NCI-H524 (cell line): ENCODE data around the gene SFXN1.
A peak's percentile ranks its signal among the peaks of the same experiment; 100 is the strongest.

Source experiments
- DNase-seq, 2 experiments: peaks; one replicate each; lab custom pipeline; 2025; lab: John Stamatoyannopoulos, UW

The SFXN1 gene

DNA sequence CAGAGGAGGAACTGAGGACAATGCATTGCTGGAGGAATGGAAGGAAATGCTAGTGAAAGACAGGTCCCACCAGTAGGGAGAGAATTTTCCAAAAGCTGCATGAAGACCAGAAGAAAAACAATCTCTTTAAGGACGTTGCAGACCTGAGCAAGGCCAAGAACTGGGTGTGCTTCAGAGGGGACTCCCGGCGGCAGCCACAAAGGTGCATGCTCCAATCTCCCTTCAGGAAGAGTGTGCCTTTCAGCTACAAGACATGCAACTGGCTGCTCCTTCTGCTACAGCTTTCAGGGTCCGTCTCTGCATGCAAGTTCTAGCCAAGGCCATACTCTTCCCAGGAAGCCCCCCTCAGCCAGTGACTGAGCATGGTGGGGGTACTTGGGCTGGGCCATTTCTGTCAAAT, 62.9 kb downstream of the SFXN1 start:
- DNase-seq: no peak

DNA sequence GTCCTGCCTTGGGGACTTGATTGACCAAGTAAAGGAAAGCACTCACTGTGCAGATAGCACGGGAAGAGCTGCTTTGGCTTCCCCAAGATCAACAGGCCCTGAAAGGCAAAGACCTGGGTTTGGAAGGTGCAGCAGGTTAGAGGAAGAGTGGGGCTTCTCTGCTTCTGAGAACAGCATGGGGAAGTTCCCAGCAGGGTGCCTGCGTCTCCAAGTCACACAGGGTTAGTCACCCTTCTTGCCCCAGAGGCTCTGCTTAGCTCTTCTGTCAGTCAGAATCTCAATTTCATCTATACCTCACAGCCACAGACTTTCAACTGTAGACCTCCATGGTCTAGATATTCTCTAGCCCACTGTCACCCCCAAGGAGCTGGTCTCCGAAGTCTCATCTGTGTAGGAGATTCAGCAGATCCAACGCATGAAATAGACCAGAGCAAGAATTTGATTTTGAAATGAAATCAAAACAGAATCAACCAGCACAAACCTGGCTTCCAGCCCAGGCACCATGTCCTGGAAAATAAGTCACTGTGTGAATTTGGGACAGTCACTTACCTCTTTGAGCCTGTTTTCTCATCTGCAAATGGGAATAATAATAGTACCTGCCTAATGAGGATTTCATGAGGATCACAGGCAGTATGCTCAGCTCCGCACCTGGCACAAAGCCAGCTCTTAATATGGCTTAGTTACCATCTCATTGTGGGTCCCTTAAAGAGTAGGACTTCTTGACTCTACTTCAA, 64.0 kb downstream of the SFXN1 start:
- DNase-seq: peak in 1 of 2 experiments; percentile 57

DNA sequence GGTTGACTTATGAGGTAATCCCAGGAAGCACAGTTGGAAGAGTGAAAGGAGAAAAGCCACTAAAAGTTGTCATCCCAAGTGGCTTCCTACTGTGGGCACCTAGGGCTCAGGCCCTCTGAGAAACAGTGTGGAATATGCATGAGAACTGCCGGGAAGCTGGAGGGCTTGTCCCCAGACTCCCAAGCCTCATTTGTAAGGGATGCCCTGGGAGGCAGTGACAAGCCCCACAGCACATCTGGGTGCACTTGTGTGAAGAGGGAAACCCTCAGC, 64.5 kb downstream of the SFXN1 start:
- no peak for DNase-seq

DNA sequence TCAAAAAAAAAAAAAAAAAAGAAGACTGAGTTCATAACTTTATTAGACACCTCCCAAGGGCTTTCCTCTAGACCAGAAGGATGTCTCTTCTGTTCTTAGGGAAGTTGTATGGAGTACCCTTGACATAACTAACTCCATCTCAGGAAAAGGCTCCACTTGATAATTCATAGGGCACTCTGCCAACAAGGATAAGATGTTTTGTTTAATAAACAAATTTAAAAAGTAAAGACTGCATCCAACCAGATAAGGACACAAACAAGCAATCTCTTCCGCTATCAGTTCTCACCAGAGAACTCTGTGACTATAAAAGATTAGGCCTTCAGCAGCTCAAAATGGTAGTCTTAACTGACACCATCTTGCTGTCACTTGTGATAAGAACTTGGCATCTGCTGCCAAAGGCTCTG, 65.8 kb downstream of the SFXN1 start:
- DNase-seq: no peak

DNA sequence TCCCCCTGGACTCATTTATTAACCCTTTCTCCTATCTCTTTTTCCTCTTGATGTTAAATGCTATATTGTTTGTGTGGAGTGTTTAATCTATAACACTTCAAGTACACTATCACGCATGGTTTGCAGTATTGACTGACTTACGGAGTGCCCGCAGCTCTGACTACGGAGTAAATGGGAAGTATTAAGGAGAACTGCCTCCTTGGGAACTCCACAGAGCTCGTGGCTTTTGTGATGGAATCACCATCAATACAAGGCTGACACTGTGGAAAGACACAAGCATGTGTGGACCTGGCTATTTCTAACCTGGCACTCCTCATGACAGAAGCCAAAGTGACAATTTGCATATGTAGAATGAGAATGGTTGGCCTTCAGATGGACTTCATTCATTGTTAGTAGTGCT, 66.2 kb downstream of the SFXN1 start:
- no peak for DNase-seq

- DNase-seq: no peak
Observed at GRCh38 chr5:175547842-175548241, 69.5 kb downstream of the SFXN1 start.

- no peak for DNase-seq
Observed at GRCh38 chr5:175548626-175549311, 70.4 kb downstream of the SFXN1 start.

GRCh38 chr5:175550055-175550805, 71.9 kb downstream of the SFXN1 start:
- DNase-seq: no peak

GRCh38 chr5:175551266-175551665, 72.9 kb downstream of the SFXN1 start:
- no peak for DNase-seq

GRCh38 chr5:175554296-175554695, 75.9 kb downstream of the SFXN1 start:
- DNase-seq: no peak

GRCh38 chr5:175555168-175555785, 76.9 kb downstream of the SFXN1 start:
- DNase-seq: no peak

DNA sequence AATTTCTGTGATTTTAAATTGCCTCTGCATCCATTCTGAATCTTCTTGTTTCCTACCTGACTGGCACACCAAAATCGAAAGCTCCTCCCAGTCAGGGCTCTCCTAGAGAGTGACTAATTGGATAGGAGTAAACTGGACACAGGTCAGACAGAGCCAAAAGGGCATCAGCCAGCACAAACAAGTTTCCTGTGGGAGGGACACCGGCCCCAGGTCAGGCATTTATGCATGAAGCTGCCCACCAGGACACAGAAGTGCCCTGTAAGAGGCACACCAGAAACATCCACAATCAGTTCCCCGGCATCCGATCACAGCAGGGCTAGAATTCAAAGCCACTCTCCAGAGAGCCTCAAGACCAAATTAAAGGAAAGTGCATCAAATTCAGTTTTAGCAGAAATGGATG, 78.4 kb downstream of the SFXN1 start:
- DNase-seq: no peak

DNA sequence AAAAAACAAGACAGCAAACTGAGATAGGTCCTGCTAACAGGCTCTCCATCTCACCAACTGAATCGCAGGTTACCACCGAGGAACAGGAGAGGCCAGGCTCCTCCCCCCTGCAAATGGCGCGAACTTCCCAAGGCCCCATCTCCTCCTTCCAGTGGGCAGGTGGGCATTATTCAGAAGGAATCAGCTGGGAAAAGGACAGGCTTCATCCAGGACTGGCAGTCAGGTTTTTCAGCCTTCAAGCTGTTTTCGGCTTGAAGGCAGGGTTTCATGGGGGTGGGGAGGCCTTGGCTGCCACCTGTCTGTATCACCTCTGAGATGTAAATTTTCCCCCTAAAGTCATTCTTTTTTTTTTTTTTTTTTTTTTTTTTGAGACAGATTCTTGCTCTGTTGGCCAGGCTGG, 79.4 kb downstream of the SFXN1 start:
- DNase-seq: no peak

DNA sequence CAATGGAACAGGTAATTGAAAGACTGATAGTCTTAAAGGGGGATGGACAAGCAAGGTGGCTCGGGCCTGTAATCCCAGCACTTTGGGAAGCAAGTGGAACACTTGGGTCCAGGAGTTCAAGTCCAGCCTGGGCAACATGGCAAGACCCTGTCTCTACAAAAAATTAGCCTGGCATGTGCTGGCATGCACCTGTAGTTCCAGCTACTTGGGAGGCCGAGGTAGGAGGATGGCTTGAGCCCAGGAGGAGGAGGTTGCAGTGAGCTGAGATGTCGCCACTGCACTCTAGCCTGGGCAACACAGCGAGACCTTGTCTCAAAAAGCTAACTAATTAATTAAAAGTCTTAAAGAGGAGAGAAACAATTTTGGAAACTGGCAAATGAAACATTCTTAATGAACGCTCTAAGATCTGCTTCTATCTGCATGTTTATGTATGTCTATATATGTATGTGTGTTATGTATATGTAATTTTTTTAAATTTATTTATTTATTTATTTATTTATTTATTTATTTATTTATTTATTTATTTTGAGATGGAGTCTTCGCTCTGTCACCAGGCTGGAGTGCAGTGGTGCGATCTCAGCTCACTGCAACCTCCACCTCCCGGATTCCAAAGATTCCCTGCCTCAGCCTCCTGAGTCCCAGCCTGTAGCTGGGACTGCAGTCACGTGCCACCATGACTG, 80.6 kb downstream of the SFXN1 start:
- no peak for DNase-seq

DNA sequence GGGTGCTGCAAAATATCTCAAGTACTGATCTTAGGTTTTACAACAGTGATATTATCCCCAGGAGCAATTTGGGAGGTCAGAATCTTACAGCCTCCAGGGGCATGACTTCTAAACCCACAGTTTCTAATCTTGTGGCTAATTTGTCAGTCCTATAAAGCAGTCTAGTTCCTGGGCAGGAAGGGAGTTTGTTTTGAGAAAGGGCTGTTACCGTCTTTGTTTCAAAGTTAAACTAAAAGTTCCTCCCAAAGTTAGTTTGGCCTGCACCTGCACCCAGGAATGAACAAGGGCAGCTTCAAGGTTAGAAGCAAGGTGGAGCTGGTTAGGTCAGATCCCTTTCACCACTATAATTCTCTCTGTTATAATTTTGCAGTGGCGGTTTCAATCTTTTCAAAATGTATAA, 81.7 kb downstream of the SFXN1 start:
- DNase-seq: no peak

- DNase-seq: no peak
Observed at GRCh38 chr5:175561085-175561484, 82.7 kb downstream of the SFXN1 start.

DNA sequence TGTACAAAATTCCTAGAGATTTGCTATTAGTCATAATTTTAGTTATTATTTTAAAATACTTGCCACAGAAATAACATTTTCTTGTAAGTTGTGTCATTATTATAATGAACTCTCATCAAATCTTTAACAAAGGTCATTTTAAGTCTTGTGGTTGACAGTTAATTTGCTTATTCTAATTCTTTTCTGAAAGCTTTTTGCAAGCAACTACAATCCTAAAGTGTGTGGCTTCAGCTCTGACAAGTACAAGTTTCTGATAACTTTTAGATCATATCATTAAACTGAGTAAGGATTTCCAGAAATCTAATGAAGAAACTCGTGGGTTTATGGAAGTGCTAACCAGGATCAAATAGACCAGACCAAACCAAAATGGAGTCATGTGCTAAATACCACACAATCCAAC, 86.4 kb downstream of the SFXN1 start:
- no peak for DNase-seq

GRCh38 chr5:175566697-175567096, 88.3 kb downstream of the SFXN1 start:
- DNase-seq: no peak

DNA sequence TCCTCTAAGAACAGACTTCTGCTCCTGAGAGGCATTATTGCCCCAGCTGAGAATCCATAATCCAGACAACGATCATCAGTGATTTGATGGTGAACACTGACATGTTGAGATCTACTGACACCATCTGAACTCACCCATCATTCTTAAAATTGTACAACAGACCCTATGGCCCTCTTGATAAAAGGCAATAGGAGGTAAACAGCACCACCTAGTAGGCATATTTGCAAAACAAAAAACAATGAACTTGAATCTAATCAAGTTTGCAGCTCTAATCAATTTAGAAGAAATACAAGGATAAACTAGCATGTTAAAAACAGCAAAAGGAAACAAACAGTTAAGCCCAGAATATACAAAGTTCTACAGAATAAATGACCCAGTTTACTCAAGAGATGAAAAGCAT, 89.6 kb downstream of the SFXN1 start:
- DNase-seq: peak in 1 of 2 experiments; percentile 20

DNA sequence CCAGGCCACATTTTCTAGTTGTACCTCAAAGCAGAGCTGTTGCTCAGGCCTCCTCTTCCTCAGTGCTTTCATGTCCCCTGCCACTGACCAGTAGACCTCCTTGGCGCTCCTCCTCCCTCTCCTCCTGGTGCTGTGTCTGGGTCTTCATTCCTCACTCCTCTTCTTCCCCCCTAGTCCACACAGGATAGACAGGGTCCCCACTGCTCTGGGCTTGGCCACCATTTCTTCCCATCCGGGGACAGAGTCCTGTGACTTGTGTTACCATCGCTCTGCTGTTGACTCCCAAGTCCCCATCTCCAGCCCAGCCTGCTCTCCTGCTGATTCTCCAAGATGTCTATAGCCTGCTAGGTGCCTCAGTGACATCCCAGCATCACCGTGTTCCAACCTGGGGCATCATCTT, 91.3 kb downstream of the SFXN1 start:
- DNase-seq: no peak

GRCh38 chr5:175572886-175573285, 94.5 kb downstream of the SFXN1 start:
- DNase-seq: no peak
